ENCODE data around the gene FLT1. TPM values are rescaled to one million over a fixed set of nuclear protein-coding genes. Genes with fewer than 3 reads are reported as not detected.

FLT1 gene
- total and polyA plus RNA-seq, 2 of the 13 experiments (the other 11 are each of a cell fraction or from before 2014, with no cell fraction given): 0.02 TPM; not detected in 1

DNA sequence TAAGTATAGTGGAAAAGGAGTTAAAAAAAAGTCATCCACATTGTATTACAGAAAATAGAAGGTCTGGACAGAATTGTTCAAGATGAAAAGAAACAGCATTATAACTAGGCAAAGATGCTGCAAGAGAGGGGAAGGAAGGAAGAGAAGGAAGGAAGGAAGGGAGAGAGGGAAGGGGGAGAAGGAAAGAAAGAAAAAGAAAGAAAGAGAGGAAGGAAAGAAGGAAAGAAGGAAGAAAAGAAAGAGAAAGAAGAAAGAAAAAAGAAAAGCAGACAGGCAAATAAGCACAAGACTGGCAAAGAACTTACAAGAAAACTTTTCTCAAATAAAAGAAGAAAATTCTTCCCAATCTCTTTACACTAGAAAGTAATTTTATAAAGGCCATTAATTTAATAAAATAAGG lies 15.1 kb upstream of the FLT1 start (continued):
- TF ChIP-seq POGZ (CRISPR knock-in tag; IDR thresholded peaks at IDR 0.05) (no peak), CBFB (CRISPR knock-in tag; IDR thresholded peaks at IDR 0.05) (no peak), HOXA5 (CRISPR knock-in tag; IDR thresholded peaks at IDR 0.05) (no peak), SYNCRIP (IDR thresholded peaks at IDR 0.05; ENCODE audit: insufficient read depth, low read depth, low read length) (no peak), TEAD3 (CRISPR knock-in tag; optimal IDR thresholded peaks at IDR 0.05; ENCODE audit: borderline replicate concordance) (no peak), HNRNPUL1 (IDR thresholded peaks at IDR 0.05; ENCODE audit: low read depth, low read length) (no peak), IKZF1 (IDR thresholded peaks at IDR 0.05) (no peak), KDM5B (CRISPR knock-in tag; IDR thresholded peaks at IDR 0.05; ENCODE audit: borderline replicate concordance) (no peak)

DNA sequence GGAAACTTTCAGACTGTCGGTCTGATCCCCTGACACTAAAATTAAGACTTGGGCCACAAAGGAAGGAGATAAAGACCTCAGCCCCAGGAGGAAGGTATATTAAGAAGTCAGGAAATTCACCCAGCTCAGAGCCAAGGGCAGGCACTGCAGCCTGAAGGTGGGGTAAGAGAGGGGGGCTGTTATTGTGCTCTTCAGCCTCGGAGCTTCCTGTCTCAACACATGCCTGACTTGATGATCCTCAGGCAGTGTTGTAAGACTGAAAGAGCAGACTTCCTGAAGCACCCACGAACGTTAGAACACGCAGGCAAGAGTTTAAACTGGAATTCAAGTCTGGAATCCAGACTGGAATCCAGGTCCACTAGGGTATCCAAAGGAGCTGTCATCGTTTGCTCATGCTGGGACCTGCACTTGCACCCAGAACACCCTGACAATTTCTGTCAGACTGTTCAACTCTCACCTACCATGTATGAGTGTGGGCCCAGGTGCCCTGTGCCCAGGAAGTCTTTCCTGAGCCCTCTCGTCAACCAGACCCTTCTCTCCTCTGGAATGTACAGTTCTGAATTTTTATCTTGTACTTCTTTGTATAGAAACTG lies 10.7 kb upstream of the FLT1 start:
- Histone ChIP-seq H3K27me3 (ENCODE audit: control insufficient read depth in 1 of 2, insufficient read depth in 2 of 2, low read length in 2 of 2) (no peaks in the 10 kb centered on the region; a peak in 1 of 5 replicates), H3K9me3 (ENCODE audit: low read length) (no peaks in the 10 kb centered on the region), H3K79me2 (ENCODE audit: insufficient read depth, low read length) (no peaks in the 10 kb centered on the region), H4K20me1 (ENCODE audit: insufficient read depth, low read length) (no peaks in the 10 kb centered on the region), H3K36me3 (replicated peaks in 1 of 2; ENCODE audit: control insufficient read depth in 1 of 2, insufficient read depth in 2 of 2, low read length in 2 of 2) (no peaks in the 10 kb centered on the region), H3K27ac (ENCODE audit: extremely low read length, insufficient read depth, low read length) (no peak overlapping the region), H3K4me1 (ENCODE audit: insufficient read depth, low read length) (no peaks in the 10 kb centered on the region), H2AFZ (ENCODE audit: low read length) (no peak overlapping the region), H3K4me2 (ENCODE audit: low read depth, low read length) (no peak overlapping the region), H3K9ac (ENCODE audit: insufficient read depth, low read depth, low read length) (no peak overlapping the region), H3K4me3 (replicated peaks in 1 of 3; ENCODE audit: insufficient read depth in 1 of 3, low read depth in 2 of 3, low read length in 3 of 3) (no peak overlapping the region)
- CTCF ChIA-PET (ENCODE audit: low intra/inter-chr PET ratio, low total read pairs): no interaction called here
- no peak for TF ChIP-seq GRHL1 (CRISPR knock-in tag; conservative IDR thresholded peaks at IDR 0.05)
- WGBS (ENCODE audit: low lambda C conversion rate): 9% methylated on average over 7 of the region's 7 CpGs
- FAIRE-seq (no peak), ATAC-seq (no peak), DNase-seq (ENCODE audit: low spot score) (no peak)
- no TSS peak for BruUV-seq (replicated peaks)
- POLR2A ChIA-PET: no interaction called here
- in situ Hi-C loops (cut with HindIII; ENCODE audit: extremely low pct_ligation_motif_present, low pct_unique_long_range_greater_than_20kb): no loop called here
- intact Hi-C loops (cut with micrococcal nuclease; ENCODE audit: unreplicated experiment): no loop called here
